GM18873 (cell line): ENCODE results near the gene SLC5A9.

Experiments used
- ATAC-seq: cut with Tn5 transposase; IDR thresholded peaks from one replicate; pipeline ENCODE4 v1.9.1; 2021; ENCODE audit warnings: mild to moderate bottlenecking, moderate library complexity, moderate number of reproducible peaks; ENCODE audit not compliant: unreplicated experiment, low FRiP score

SLC5A9 gene

GRCh38 chr1:48294656-48295055, 72.1 kb downstream of the SLC5A9 start:
- no peak for ATAC-seq
